Measurements from ENCODE around the gene SHROOM3. TPM values are rescaled to one million over a fixed set of nuclear protein-coding genes. Genes with fewer than 3 reads are reported as not detected.

Gene SHROOM3
- total and polyA plus RNA-seq, 4 donors = 4.7 to 25.8 (median 8.7) TPM

DNA sequence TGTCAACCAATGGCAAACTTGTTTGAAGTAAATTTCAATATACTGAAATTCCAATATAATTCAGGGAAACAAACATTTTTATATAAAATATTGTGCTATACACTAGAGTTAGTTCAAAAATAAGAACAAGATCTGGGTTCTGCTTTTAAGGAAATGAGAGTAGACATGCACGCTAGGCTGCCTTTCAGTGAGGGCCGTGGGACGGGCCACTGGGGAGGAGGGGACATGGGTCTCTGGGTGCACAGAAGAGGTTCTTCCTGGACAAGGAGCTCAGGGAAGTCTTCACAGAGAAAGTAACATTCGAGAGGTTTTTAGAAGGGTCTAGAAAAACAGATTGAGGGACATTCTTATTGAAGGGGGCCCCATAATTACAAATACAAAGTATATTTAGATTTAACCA is 64.4 kb downstream of the SHROOM3 start:
- TF ChIP-seq GABPA (IDR thresholded peaks at IDR 0.05 in 1 of 2, conservative IDR thresholded peaks at IDR 0.05 in 1 of 2) = no peak
- TF ChIP-seq, protein P1, sequence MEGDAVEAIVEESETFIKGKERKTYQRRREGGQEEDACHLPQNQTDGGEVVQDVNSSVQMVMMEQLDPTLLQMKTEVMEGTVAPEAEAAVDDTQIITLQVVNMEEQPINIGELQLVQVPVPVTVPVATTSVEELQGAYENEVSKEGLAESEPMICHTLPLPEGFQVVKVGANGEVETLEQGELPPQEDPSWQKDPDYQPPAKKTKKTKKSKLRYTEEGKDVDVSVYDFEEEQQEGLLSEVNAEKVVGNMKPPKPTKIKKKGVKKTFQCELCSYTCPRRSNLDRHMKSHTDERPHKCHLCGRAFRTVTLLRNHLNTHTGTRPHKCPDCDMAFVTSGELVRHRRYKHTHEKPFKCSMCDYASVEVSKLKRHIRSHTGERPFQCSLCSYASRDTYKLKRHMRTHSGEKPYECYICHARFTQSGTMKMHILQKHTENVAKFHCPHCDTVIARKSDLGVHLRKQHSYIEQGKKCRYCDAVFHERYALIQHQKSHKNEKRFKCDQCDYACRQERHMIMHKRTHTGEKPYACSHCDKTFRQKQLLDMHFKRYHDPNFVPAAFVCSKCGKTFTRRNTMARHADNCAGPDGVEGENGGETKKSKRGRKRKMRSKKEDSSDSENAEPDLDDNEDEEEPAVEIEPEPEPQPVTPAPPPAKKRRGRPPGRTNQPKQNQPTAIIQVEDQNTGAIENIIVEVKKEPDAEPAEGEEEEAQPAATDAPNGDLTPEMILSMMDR (IDR thresholded peaks at IDR 0.05; ENCODE audit: low read depth, low read length, missing input control) = no peak
- TF ChIP-seq TAF1 (conservative IDR thresholded peaks at IDR 0.05) = no peak
- TF ChIP-seq, protein P2, sequence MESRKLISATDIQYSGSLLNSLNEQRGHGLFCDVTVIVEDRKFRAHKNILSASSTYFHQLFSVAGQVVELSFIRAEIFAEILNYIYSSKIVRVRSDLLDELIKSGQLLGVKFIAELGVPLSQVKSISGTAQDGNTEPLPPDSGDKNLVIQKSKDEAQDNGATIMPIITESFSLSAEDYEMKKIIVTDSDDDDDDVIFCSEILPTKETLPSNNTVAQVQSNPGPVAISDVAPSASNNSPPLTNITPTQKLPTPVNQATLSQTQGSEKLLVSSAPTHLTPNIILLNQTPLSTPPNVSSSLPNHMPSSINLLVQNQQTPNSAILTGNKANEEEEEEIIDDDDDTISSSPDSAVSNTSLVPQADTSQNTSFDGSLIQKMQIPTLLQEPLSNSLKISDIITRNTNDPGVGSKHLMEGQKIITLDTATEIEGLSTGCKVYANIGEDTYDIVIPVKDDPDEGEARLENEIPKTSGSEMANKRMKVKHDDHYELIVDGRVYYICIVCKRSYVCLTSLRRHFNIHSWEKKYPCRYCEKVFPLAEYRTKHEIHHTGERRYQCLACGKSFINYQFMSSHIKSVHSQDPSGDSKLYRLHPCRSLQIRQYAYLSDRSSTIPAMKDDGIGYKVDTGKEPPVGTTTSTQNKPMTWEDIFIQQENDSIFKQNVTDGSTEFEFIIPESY (IDR thresholded peaks at IDR 0.05) = no peak
- no peak for TF ChIP-seq YY1 (IDR thresholded peaks at IDR 0.05)
- TF ChIP-seq FOXA1 (IDR thresholded peaks at IDR 0.05) = no peak
- TF ChIP-seq, protein P3, sequence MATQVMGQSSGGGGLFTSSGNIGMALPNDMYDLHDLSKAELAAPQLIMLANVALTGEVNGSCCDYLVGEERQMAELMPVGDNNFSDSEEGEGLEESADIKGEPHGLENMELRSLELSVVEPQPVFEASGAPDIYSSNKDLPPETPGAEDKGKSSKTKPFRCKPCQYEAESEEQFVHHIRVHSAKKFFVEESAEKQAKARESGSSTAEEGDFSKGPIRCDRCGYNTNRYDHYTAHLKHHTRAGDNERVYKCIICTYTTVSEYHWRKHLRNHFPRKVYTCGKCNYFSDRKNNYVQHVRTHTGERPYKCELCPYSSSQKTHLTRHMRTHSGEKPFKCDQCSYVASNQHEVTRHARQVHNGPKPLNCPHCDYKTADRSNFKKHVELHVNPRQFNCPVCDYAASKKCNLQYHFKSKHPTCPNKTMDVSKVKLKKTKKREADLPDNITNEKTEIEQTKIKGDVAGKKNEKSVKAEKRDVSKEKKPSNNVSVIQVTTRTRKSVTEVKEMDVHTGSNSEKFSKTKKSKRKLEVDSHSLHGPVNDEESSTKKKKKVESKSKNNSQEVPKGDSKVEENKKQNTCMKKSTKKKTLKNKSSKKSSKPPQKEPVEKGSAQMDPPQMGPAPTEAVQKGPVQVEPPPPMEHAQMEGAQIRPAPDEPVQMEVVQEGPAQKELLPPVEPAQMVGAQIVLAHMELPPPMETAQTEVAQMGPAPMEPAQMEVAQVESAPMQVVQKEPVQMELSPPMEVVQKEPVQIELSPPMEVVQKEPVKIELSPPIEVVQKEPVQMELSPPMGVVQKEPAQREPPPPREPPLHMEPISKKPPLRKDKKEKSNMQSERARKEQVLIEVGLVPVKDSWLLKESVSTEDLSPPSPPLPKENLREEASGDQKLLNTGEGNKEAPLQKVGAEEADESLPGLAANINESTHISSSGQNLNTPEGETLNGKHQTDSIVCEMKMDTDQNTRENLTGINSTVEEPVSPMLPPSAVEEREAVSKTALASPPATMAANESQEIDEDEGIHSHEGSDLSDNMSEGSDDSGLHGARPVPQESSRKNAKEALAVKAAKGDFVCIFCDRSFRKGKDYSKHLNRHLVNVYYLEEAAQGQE (IDR thresholded peaks at IDR 0.05) = no peak
- TF ChIP-seq, protein P4, sequence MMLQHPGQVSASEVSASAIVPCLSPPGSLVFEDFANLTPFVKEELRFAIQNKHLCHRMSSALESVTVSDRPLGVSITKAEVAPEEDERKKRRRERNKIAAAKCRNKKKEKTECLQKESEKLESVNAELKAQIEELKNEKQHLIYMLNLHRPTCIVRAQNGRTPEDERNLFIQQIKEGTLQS (IDR thresholded peaks at IDR 0.05) = no peak
- TF ChIP-seq, protein P5, sequence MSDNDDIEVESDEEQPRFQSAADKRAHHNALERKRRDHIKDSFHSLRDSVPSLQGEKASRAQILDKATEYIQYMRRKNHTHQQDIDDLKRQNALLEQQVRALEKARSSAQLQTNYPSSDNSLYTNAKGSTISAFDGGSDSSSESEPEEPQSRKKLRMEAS (IDR thresholded peaks at IDR 0.05) = no peak
- no peak for TF ChIP-seq EGR1 (IDR thresholded peaks at IDR 0.05; ENCODE audit: low read depth in 2 of 2)
- no peak for TF ChIP-seq FOXA2 (IDR thresholded peaks at IDR 0.05)
- Histone ChIP-seq H3K27me3 (ENCODE audit: control insufficient read depth in 4 of 4, insufficient read depth in 4 of 4, low read length in 3 of 4) (no peaks in the 10 kb centered on the region), H3K9me3 (ENCODE audit: control insufficient read depth in 4 of 4, low read length in 3 of 4) (no peaks in the 10 kb centered on the region), H3K36me3 (ENCODE audit: control insufficient read depth in 4 of 4, insufficient read depth in 3 of 4, low read depth in 1 of 4, low read length in 3 of 4) (no peaks in the 10 kb centered on the region), H3K4me3 (ENCODE audit: low read depth in 1 of 3, low read length in 3 of 3) (no peak overlapping the region), H3K9ac (ENCODE audit: low read depth in 1 of 2, low read length in 2 of 2) (no peak overlapping the region), H3K27ac (ENCODE audit: low read depth in 1 of 2, low read length in 2 of 2) (peak overlapping the region; percentile 61 to 78), H3K4me1 (ENCODE audit: control insufficient read depth in 4 of 4, insufficient read depth in 4 of 4, low read length in 3 of 4) (peaks cover 4 to 63% (median 44%) of the 10 kb centered on the region in 4 donors)
- DNase-seq (ENCODE audit: low spot score) = no peak
- 77% methylated on average over 4 of the region's 4 CpGs for WGBS

DNA sequence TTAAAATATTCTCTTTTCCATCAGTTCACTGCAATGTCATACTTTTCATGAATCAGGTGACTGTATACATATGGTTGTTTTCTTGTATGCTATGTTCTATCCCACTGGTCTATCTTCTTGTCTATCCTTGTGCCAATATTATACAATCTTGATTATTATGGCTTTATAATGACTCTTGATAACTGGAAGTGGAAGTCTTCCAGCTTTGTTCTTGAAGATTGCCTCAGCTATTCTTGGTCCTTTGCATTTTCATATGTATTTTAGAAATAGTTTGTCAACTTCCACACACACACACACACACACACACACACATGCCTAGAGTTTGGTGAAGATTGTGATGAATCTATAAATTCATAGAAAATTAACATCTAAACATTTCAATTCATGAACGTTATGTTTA is 67.9 kb downstream of the SHROOM3 start:
- Histone ChIP-seq H3K4me3 (ENCODE audit: low read depth in 1 of 3, low read length in 3 of 3) (no peak overlapping the region), H3K4me1 (ENCODE audit: control insufficient read depth in 4 of 4, insufficient read depth in 4 of 4, low read length in 3 of 4) (peaks cover 4 to 41% (median 24%) of the 10 kb centered on the region in 4 donors), H3K27ac (ENCODE audit: low read depth in 1 of 2, low read length in 2 of 2) (no peak overlapping the region), H3K9me3 (ENCODE audit: control insufficient read depth in 4 of 4, low read length in 3 of 4) (no peaks in the 10 kb centered on the region), H3K36me3 (ENCODE audit: control insufficient read depth in 4 of 4, insufficient read depth in 3 of 4, low read depth in 1 of 4, low read length in 3 of 4) (no peaks in the 10 kb centered on the region), H3K27me3 (ENCODE audit: control insufficient read depth in 4 of 4, insufficient read depth in 4 of 4, low read length in 3 of 4) (no peaks in the 10 kb centered on the region), H3K9ac (ENCODE audit: low read depth in 1 of 2, low read length in 2 of 2) (no peak overlapping the region)
- no peak for DNase-seq (ENCODE audit: low spot score)
- 89% methylated on average over 1 of the region's 1 CpG for WGBS
- TF ChIP-seq GABPA (IDR thresholded peaks at IDR 0.05 in 1 of 2, conservative IDR thresholded peaks at IDR 0.05 in 1 of 2) = no peak
- TF ChIP-seq, protein P2 (IDR thresholded peaks at IDR 0.05) = no peak
- TF ChIP-seq, protein P1 (IDR thresholded peaks at IDR 0.05; ENCODE audit: low read depth, low read length, missing input control) = no peak
- no peak for TF ChIP-seq FOXA2 (IDR thresholded peaks at IDR 0.05)

Data from liver (tissue), 9 donors.